Measurements from ENCODE around the gene GOLGA6L4.
A peak's percentile ranks its signal among the peaks of the same experiment; 100 is the strongest.
"Not testable (repeated sequence)": the region's sequence is repeated elsewhere in the genome, so short reads cannot be mapped to it uniquely, and the experiment has no call there.

Gene GOLGA6L4

DNA sequence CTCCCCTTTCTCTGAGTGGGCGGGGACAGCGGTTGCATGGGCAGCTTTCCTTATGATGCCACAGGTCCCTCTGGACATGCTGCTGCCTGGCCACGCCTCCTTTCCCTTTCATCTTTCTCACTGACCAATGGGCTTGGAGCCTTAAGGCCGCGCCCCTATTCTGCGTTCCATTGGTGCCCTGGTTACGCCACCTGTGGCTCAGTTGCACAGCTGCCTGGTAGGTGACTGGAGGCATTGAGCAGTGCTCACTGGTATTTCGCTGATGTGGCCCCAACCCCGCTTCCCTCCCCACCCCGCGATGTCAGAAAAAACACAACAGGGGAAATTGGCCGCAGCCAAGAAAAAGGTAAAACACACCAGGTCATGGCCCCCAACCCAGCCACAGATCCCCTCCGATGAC lies at the start of gene GOLGA6L4:
Gene GOLGA6L4, plus strand, starts transcription at position 201 of the 400 bp plus-strand sequence. Its CDS starts 62 bp downstream, at position 263.
- DNase-seq, result peak in 1 of 2 experiments; percentile 3

- DNase-seq, result not testable (repeated sequence)
Measured at GRCh38 chr15:84192982-84193381, 42.6 kb upstream of the GOLGA6L4 start.

DNA sequence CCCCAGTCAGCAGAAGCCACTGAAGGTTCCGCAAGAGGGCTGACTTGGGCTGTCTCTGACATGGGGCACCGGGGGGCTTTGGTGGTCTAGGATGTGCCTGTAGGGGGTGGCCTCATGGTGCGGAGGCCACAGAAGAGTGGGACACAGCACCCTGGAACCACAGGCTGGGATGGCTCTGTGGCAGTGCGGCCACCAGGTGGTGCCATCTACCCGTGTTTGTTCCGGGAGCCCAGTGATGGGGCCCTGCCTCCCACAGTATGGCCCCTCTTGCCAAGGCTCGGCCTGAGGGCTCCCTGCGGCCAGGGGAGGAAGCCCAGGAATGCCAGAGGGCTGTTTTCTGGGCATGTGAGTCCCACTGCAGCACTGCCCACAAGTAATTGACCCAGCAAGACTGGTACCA lies 40.0 kb upstream of the GOLGA6L4 start:
- not testable (repeated sequence) for DNase-seq

GRCh38 chr15:84196530-84197188 lies 38.9 kb upstream of the GOLGA6L4 start:
- not testable (repeated sequence) for DNase-seq

DNA sequence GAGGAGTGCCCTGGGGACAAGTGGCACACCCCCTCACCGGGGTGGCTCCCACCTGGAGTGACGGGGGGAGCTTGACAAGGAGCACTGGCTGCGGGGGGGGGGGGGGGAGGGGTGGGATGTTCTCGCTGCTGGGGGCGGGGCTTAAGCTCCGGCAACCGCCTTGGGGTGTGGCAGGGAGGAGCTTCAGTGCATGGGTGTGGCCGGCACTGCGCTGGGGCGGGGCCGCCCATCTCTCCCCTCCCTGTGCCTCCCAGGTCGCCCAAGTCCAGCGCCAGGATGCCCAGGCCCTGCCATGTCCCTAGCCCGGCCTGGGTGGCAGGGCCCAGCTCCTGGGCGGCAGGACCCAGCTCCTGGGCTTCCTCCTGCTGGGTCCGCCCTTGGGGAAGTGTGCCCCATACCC lies 35.7 kb upstream of the GOLGA6L4 start:
- DNase-seq, result peak in 1 of 2 experiments; percentile 1

DNA sequence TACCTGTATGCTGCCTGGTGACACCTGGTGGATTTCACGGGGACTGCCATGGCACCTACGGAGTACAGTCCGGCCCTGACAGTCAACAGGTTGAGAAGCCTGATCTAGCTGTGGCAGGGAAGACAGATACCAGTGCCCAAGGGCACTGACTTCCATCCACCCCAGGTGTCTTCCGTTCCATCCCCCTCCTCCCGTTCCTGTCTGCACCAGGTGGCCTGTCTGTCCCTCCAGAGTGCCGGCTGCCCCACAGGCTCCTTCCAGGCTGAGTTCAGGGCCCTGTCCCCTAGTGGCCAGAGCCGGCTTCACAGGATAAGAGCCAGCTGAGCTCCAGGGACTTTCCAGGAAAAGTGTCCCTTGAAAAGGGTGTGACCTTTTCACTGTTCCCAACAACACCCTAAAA lies 10.9 kb downstream of the GOLGA6L4 start:
- DNase-seq, result peak in 1 of 2 experiments; percentile 5

Measured in activated CD4-positive, alpha-beta T cell treated with anti-CD3 and anti-CD28 coated beads, Interleukin-2, amount 50 U/mL, for 48 hours (primary cell).